SK-N-SH (cell line): Measurements from ENCODE around the gene ROS1.
"Not testable (repeated sequence)": the region's sequence is repeated elsewhere in the genome, so short reads cannot be mapped to it uniquely, and the experiment has no call there.

Experiments
- CTCF ChIP-seq: fragments of 200-600 bp; sonication (generic); IDR thresholded peaks from 2 replicates; pipeline ENCODE4 v1.6.1; 2017; ENCODE audit warnings: antibody characterized with exemption, mild to moderate bottlenecking, moderate library complexity
- FOXM1 ChIP-seq: IDR thresholded peaks from 2 replicates; pipeline ENCODE4 v1.4.0; 2012; ENCODE audit warnings: low read depth, mild to moderate bottlenecking
- MAX ChIP-seq: IDR thresholded peaks from 2 replicates; pipeline ENCODE4 v1.4.0; 2012; ENCODE audit warnings: low read depth
- NRF1 ChIP-seq: IDR thresholded peaks from 2 replicates; pipeline ENCODE4 v1.6.1; 2012; ENCODE audit warnings: low read depth, mild to moderate bottlenecking, low read length
- PBX3 ChIP-seq: IDR thresholded peaks from 2 replicates; pipeline ENCODE4; 2012
- POLR2AphosphoS5 ChIP-seq: IDR thresholded peaks from 2 replicates; pipeline ENCODE4 v1.6.1; 2012; ENCODE audit warnings: low read depth, low read length
- RXRA ChIP-seq: IDR thresholded peaks from 2 replicates; pipeline ENCODE4 v1.4.0; 2012; ENCODE audit warnings: low read depth, mild to moderate bottlenecking, borderline replicate concordance
- TAF1 ChIP-seq: IDR thresholded peaks from 2 replicates; pipeline ENCODE4 v1.6.1; 2012; ENCODE audit warnings: low read depth, mild to moderate bottlenecking, low read length, moderate library complexity, borderline replicate concordance

GRCh38 chr6:117244571-117244970 lies 181.2 kb downstream of the ROS1 start:
- not testable (repeated sequence) for TF ChIP-seq PBX3, POLR2AphosphoS5, CTCF, RXRA, TAF1, NRF1, MAX, FOXM1
